ENCODE measurements around the gene PNRC2.

The PNRC2 gene

DNA sequence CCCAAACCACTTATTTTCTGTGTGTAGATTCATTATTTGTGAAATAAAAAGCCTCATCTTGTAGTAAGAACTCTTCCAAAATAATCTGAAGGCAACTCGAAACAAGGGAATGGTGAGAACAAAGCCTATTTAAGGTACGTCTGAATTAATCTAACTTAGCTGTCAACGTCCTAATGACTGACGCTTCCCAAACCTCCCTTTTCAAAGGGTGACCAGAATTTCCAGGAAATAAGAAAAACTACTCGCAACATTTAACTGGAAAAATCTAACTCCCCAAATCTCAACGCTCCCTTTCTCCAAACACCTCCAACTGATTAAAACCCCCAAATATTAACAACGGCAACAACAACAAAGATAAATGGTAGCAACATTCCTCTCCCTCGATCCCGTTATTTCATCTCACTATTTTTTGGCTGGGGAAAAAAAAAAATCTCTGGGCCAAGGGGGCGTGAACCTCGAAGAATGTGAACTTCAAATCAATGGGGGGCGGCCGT, 19.8 kb downstream of the PNRC2 start:
- Histone ChIP-seq H3K79me2 (ENCODE audit: insufficient read depth, low read length) (peaks cover 60% of the 10 kb centered on the region), H3K27ac (ENCODE audit: low read length) (peak overlapping the region; percentile 97), H4K20me1 (ENCODE audit: insufficient read depth, low read length) (peaks cover 48% of the 10 kb centered on the region), H2AFZ (ENCODE audit: low read depth, low read length) (peak overlapping the region; percentile 67; the same call in 1 of the 2 replicates), H3K4me2 (ENCODE audit: insufficient read depth, low read length) (peak overlapping the region; percentile 74), H3K4me3 (ENCODE audit: low read depth in 1 of 2, low read length in 2 of 2) (peak overlapping the region; percentile 70 to 95), H3K27me3 (ENCODE audit: insufficient read depth, low read length, poor library complexity) (no peaks in the 10 kb centered on the region), H3K9ac (ENCODE audit: low read depth, low read length) (peak overlapping the region; percentile 93), H3K36me3 (ENCODE audit: insufficient read depth, low read length) (peaks cover 50% of the 10 kb centered on the region), H3K9me3 (ENCODE audit: insufficient read depth, low read length, severe bottlenecking) (no peaks in the 10 kb centered on the region), H3K4me1 (ENCODE audit: insufficient read depth, low read length) (peaks cover 60% of the 10 kb centered on the region)
- no peak for TF ChIP-seq EZH2 (IDR thresholded peaks at IDR 0.05; ENCODE audit: borderline replicate concordance, low read depth, low read length, severe bottlenecking)
- TF ChIP-seq, protein P1, sequence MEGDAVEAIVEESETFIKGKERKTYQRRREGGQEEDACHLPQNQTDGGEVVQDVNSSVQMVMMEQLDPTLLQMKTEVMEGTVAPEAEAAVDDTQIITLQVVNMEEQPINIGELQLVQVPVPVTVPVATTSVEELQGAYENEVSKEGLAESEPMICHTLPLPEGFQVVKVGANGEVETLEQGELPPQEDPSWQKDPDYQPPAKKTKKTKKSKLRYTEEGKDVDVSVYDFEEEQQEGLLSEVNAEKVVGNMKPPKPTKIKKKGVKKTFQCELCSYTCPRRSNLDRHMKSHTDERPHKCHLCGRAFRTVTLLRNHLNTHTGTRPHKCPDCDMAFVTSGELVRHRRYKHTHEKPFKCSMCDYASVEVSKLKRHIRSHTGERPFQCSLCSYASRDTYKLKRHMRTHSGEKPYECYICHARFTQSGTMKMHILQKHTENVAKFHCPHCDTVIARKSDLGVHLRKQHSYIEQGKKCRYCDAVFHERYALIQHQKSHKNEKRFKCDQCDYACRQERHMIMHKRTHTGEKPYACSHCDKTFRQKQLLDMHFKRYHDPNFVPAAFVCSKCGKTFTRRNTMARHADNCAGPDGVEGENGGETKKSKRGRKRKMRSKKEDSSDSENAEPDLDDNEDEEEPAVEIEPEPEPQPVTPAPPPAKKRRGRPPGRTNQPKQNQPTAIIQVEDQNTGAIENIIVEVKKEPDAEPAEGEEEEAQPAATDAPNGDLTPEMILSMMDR (IDR thresholded peaks at IDR 0.05; ENCODE audit: borderline replicate concordance, extremely low read depth, low read length, poor library complexity, severe bottlenecking): no peak
- no peak for DNase-seq
- ATAC-seq (ENCODE audit: insufficient read depth, low read depth): no peak

DNA sequence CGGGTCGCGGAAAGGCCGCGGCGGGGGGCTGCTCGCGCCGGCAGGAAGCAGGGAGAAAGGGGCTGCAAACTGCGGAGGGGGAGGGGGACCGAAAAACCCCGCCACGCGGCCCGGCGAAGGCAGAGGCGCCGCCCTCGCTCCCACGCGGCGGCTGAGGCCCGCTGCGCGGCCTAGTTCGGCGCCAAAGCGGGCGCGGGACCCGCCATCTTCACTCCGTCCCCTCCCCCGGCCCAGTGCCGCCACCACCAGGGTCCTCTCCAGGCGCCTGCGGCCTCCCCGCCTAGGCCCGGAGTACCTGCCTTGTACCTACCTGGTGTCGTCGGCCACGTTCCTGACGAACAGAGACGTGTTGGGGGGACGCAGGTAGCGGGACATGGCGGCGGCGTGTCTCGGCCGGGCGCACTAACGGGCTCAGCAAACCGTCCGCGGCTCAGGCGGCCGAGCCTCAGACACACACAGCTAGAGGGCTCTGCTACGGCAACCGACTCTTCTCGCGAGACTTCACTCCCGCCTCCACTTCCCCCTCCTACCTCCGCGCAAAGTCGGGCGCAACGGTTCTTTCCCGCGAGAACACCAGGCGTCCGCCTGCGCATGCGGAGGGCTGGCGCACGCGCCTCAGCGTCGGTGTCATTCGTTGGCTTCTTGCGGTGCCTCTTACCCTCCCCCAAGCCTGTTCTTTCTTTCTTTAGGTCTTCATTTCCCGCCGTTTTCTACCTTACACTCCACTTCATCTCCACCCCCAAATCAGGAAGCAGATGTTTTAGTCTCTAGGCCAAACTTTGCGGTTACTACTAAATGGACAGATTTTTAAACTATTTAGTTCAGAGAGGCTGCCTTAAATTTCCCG, 20.5 kb downstream of the PNRC2 start, which contains the start of gene SRSF10:
Gene SRSF10, minus strand, starts transcription at position 447 of the 847 bp plus-strand sequence. Its CDS starts 72 bp downstream, at position 375.
- no peaks in the 10 kb centered on the region for H3K27me3 ChIP-seq (ENCODE audit: insufficient read depth, low read length, poor library complexity)
- TF ChIP-seq, protein P1 (IDR thresholded peaks at IDR 0.05; ENCODE audit: borderline replicate concordance, extremely low read depth, low read length, poor library complexity, severe bottlenecking): peak; percentile 53
- no peak for TF ChIP-seq EZH2 (IDR thresholded peaks at IDR 0.05; ENCODE audit: borderline replicate concordance, low read depth, low read length, severe bottlenecking)
- H3K9ac ChIP-seq (ENCODE audit: low read depth, low read length): peak within 1 kb of the TSS; percentile 93
- peak within 1 kb of the TSS; percentile 97 for H3K27ac ChIP-seq (ENCODE audit: low read length)
- peaks cover 53% of the 10 kb centered on the region for H3K4me1 ChIP-seq (ENCODE audit: insufficient read depth, low read length)
- H2AFZ ChIP-seq (ENCODE audit: low read depth, low read length): peak within 1 kb of the TSS; percentile 74
- ATAC-seq (ENCODE audit: insufficient read depth, low read depth) (peak; percentile 90), DNase-seq (peak; percentile 99)
- no peaks in the 10 kb centered on the region for H3K9me3 ChIP-seq (ENCODE audit: insufficient read depth, low read length, severe bottlenecking)
- H3K79me2 ChIP-seq (ENCODE audit: insufficient read depth, low read length): peaks cover 53% of the 10 kb centered on the region
- H3K4me2 ChIP-seq (ENCODE audit: insufficient read depth, low read length): peak within 1 kb of the TSS; percentile 74
- H4K20me1 ChIP-seq (ENCODE audit: insufficient read depth, low read length): peaks cover 42% of the 10 kb centered on the region
- H3K36me3 ChIP-seq (ENCODE audit: insufficient read depth, low read length): peaks cover 43% of the 10 kb centered on the region
- peak within 1 kb of the TSS; percentile 70 to 95 for H3K4me3 ChIP-seq (ENCODE audit: low read depth in 1 of 2, low read length in 2 of 2)

DNA sequence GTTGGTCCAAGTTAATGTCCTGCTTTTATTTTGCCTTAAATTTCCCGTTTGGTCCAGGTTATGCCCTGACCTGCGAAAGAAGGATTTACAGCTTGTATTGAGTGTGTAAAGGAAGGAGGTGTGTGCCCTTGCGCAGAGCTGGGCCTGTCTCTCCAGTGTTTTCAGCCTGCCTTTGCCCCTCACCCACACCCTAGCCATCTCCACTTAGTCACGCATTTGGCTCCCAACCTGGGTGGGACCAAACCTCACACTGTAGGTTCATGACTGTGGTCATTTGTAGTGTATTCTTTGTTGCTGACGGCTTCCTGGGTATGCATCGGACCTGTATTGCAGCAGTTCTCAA, 21.1 kb downstream of the PNRC2 start:
- H3K27ac ChIP-seq (ENCODE audit: low read length): peak overlapping the region; percentile 94
- peaks cover 36% of the 10 kb centered on the region for H4K20me1 ChIP-seq (ENCODE audit: insufficient read depth, low read length)
- peak overlapping the region; percentile 65 for H3K9ac ChIP-seq (ENCODE audit: low read depth, low read length)
- peak; percentile 43 for ATAC-seq (ENCODE audit: insufficient read depth, low read depth)
- H3K36me3 ChIP-seq (ENCODE audit: insufficient read depth, low read length): peaks cover 37% of the 10 kb centered on the region
- H3K27me3 ChIP-seq (ENCODE audit: insufficient read depth, low read length, poor library complexity): no peaks in the 10 kb centered on the region
- peak; percentile 72 for DNase-seq
- H2AFZ ChIP-seq (ENCODE audit: low read depth, low read length): peak overlapping the region; percentile 74
- peak overlapping the region in 1 of 2 experiments; percentile 53; a peak in 2 of 4 replicates for H3K4me3 ChIP-seq (ENCODE audit: low read depth in 1 of 2, low read length in 2 of 2)
- H3K4me2 ChIP-seq (ENCODE audit: insufficient read depth, low read length): peak overlapping the region; percentile 60
- TF ChIP-seq, protein P1 (IDR thresholded peaks at IDR 0.05; ENCODE audit: borderline replicate concordance, extremely low read depth, low read length, poor library complexity, severe bottlenecking): no peak
- no peak for TF ChIP-seq EZH2 (IDR thresholded peaks at IDR 0.05; ENCODE audit: borderline replicate concordance, low read depth, low read length, severe bottlenecking)
- peaks cover 47% of the 10 kb centered on the region for H3K79me2 ChIP-seq (ENCODE audit: insufficient read depth, low read length)
- no peaks in the 10 kb centered on the region for H3K9me3 ChIP-seq (ENCODE audit: insufficient read depth, low read length, severe bottlenecking)
- peaks cover 49% of the 10 kb centered on the region for H3K4me1 ChIP-seq (ENCODE audit: insufficient read depth, low read length)

All from DND-41 (cell line).